Neuronal stem cell (in vitro differentiated cells): ENCODE measurements around the gene LYRM4.

Experiments used
- DNase-seq: peaks from one replicate; pipeline ENCODE4 v3.0.0-alpha.2; 2013; ENCODE audit warnings: low spot score
- H2AFZ ChIP-seq: one replicate; pipeline ENCODE4 v1.6.1; 2013; ENCODE audit warnings: mild to moderate bottlenecking, low read length, inconsistent platforms
- H2AK5ac ChIP-seq: 2 replicates; pipeline ENCODE4 v1.6.1; 2013; ENCODE audit warnings: low read depth, mild to moderate bottlenecking, inconsistent platforms, low read length, moderate library complexity, mixed read lengths
- H2BK120ac ChIP-seq: 2 replicates; pipeline ENCODE4 v1.6.1; 2013; ENCODE audit warnings: low read depth, mild to moderate bottlenecking, inconsistent platforms, low read length, moderate library complexity, mixed read lengths
- H2BK12ac ChIP-seq: one replicate; pipeline ENCODE4 v1.6.1; 2013; ENCODE audit warnings: low read length, inconsistent platforms
- H2BK15ac ChIP-seq: 2 replicates; pipeline ENCODE4 v1.6.1; 2013; ENCODE audit warnings: mild to moderate bottlenecking, low read length, inconsistent platforms, mixed read lengths
- H2BK5ac ChIP-seq: one replicate; pipeline ENCODE4 v1.6.1; 2013; ENCODE audit warnings: inconsistent platforms, mild to moderate bottlenecking, low read length, moderate library complexity
- H3K14ac ChIP-seq: one replicate; pipeline ENCODE4 v1.6.1; 2013; ENCODE audit warnings: low read length, inconsistent platforms
- H3K18ac ChIP-seq: 2 replicates; pipeline ENCODE4 v1.6.1; 2013; ENCODE audit warnings: low read length, inconsistent platforms
- H3K23ac ChIP-seq: 2 replicates; pipeline ENCODE4 v1.6.1; 2013; ENCODE audit warnings: low read depth, mild to moderate bottlenecking, mixed read lengths, low read length, inconsistent platforms; ENCODE audit not compliant: poor library complexity
- H3K27ac ChIP-seq: replicated peaks from 3 replicates; pipeline ENCODE4 v1.5.1; 2013; ENCODE audit warnings: low read length, inconsistent platforms
- H3K27me3 ChIP-seq, 3 experiments: 2 replicates each; pipeline ENCODE4 v1.6.1; 2013; ENCODE audit warnings: low read length in 3 of 3, mild to moderate bottlenecking in 2 of 3, inconsistent platforms in 1 of 3, low read depth in 1 of 3, mixed read lengths in 1 of 3, moderate library complexity in 1 of 3; ENCODE audit not compliant: control insufficient read depth in 3 of 3, insufficient read depth in 3 of 3
- H3K36me3 ChIP-seq, 2 donors: replicated peaks in 1 of 2; 2 replicates each; pipeline ENCODE4 v1.6.1; 2013; ENCODE audit warnings: low read length in 2 of 2; ENCODE audit not compliant: control insufficient read depth in 2 of 2, insufficient read depth in 2 of 2
- H3K4ac ChIP-seq: 2 replicates; pipeline ENCODE4 v1.6.1; 2013; ENCODE audit warnings: inconsistent platforms, mild to moderate bottlenecking, low read length, moderate library complexity
- H3K4me1 ChIP-seq, 2 donors: 1 replicate in 1 of 2; 2 replicates in 1 of 2; pipeline ENCODE4 v1.6.1; 2013; ENCODE audit warnings: low read length in 2 of 2, low read depth in 1 of 2; ENCODE audit not compliant: control insufficient read depth in 2 of 2, insufficient read depth in 1 of 2
- H3K4me2 ChIP-seq: one replicate; pipeline ENCODE4 v1.6.1; 2013; ENCODE audit warnings: mild to moderate bottlenecking, low read length, inconsistent platforms; ENCODE audit not compliant: insufficient read depth, poor library complexity, severe bottlenecking
- H3K4me3 ChIP-seq, 2 donors: 2 replicates each; pipeline ENCODE4 v1.5.1; 2013; ENCODE audit warnings: low read length in 2 of 2, mild to moderate bottlenecking in 2 of 2, inconsistent platforms in 1 of 2, moderate library complexity in 1 of 2
- H3K79me1 ChIP-seq: one replicate; pipeline ENCODE4 v1.6.1; 2013; ENCODE audit warnings: low read depth, mild to moderate bottlenecking, inconsistent platforms, low read length, moderate library complexity
- H3K9ac ChIP-seq: one replicate; pipeline ENCODE4 v1.6.1; 2013; ENCODE audit warnings: mild to moderate bottlenecking, low read depth, low read length, inconsistent platforms; ENCODE audit not compliant: poor library complexity
- H3K9me3 ChIP-seq, 2 donors: replicated peaks in 1 of 2; 2 replicates each; pipeline versions ENCODE3 to v1.6.1; 2013; ENCODE audit warnings: low read length in 2 of 2, mild to moderate bottlenecking in 2 of 2, inconsistent platforms in 1 of 2, low read depth in 1 of 2, mixed read lengths in 1 of 2, moderate library complexity in 1 of 2; ENCODE audit not compliant: control insufficient read depth in 2 of 2, insufficient read depth in 1 of 2
- H4K8ac ChIP-seq: one replicate; pipeline ENCODE4 v1.6.1; 2013; ENCODE audit warnings: low read depth, mild to moderate bottlenecking, inconsistent platforms, low read length, moderate library complexity
- H4K91ac ChIP-seq: one replicate; pipeline ENCODE4 v1.6.1; 2013; ENCODE audit warnings: low read length, low read depth, mild to moderate bottlenecking, inconsistent platforms; ENCODE audit not compliant: poor library complexity
- WGBS, 2 donors: extraction: QIAGEN DNeasy Blood & Tissue Kit; methylation state at CpG; one replicate each; pipeline ENCODE4 v1.1.7; 2013; ENCODE audit warnings: missing lambda C conversion rate in 2 of 2, mixed read lengths in 1 of 2; ENCODE audit not compliant: insufficient read length in 2 of 2, insufficient replicate concordance in 1 of 2; ENCODE audit errors: extremely low coverage in 2 of 2; 5-methylcytosine and 5-hydroxymethylcytosine counted together

LYRM4 gene

DNA sequence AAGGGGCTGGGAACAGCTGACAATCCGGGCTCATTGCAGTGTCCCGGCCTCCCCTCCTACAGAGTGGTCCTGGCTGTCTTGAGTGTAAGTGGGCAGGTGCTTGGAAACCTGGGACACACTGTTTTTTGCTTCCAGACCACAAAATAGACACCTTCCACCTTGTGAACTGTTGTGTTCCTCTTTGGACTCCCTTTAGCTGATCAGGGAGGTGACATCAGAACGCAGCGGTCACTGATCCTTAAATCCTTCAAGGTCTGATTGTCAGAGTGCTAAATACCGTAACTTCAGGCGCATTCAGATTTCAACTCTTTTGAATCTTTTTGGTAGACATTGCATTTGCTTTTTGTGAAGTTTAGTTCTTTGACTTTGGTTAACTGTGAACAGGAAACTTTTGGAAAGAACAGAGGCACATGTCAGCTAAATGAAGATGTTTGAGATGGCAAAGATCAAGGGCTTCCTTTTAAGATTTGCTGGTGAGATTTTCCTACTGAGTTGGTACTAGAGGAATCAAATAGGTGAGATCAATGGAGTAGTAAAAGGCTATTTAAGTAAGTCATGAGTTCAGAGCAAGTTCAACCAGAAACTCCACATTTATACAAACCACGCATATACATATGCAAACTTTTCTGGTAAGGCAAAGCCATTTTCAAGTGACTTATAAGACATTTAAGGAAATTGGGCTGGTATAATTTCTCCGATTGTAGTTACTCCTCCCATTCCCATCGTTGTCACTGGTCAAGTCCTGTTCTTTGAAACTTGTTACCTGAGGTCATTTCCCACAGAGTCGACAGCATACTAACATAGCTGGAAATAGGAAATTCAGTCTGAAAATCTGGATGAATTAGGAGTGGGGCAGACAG, 169.3 kb downstream of the LYRM4 start:
- no peak overlapping the region for H3K27ac ChIP-seq
- no peak overlapping the region for H3K23ac ChIP-seq
- no peak overlapping the region for H3K4me2 ChIP-seq
- H3K4ac ChIP-seq, result no peak overlapping the region
- H2BK12ac ChIP-seq, result no peak overlapping the region
- H4K91ac ChIP-seq, result no peak overlapping the region
- no peak overlapping the region for H2AK5ac ChIP-seq
- WGBS, 2 donors, result no CpG with 5 or more reads among the region's 10 CpGs
- H2BK5ac ChIP-seq, result no peak overlapping the region
- H3K36me3 ChIP-seq, result no peaks in the 10 kb centered on the region
- H2AFZ ChIP-seq, result no peak overlapping the region
- no peak overlapping the region for H2BK120ac ChIP-seq
- H3K27me3 ChIP-seq, result peaks cover 5 to 14% (median 10%) of the 10 kb centered on the region in 3 experiments
- no peak overlapping the region for H3K14ac ChIP-seq
- no peak for DNase-seq
- H4K8ac ChIP-seq, result no peak overlapping the region
- no peak overlapping the region for H3K18ac ChIP-seq
- no peak overlapping the region for H3K9ac ChIP-seq
- H2BK15ac ChIP-seq, result no peak overlapping the region
- no peaks in the 10 kb centered on the region for H3K79me1 ChIP-seq
- peaks cover 0 to 2% of the 10 kb centered on the region in 2 donors for H3K4me1 ChIP-seq
- peaks cover 0 to 5% of the 10 kb centered on the region in 2 donors for H3K9me3 ChIP-seq
- no peak overlapping the region for H3K4me3 ChIP-seq

DNA sequence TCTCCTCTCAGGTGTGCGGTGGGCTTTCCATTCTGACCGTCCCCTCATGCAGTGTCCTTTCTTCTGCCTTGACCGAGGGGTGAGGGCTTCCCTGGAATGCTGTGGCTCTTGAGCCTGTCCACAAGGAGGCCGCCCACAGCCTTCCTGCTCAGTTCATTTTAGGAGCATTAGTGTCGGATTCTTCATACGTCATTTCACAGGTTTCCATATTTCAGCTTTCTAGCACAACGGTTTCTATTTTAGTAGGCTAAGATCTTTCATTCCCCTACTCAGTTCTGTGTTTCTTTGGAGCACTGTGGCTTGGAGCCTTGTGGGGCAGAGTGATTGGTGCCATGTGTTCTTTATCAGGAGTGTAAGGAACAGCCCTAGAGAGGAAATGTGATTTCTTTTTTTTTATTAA, 170.1 kb downstream of the LYRM4 start:
- H3K27ac ChIP-seq, result no peak overlapping the region
- no peaks in the 10 kb centered on the region for H3K79me1 ChIP-seq
- H3K23ac ChIP-seq, result no peak overlapping the region
- no peak overlapping the region for H3K4me2 ChIP-seq
- no peak overlapping the region for H2BK15ac ChIP-seq
- H2AFZ ChIP-seq, result no peak overlapping the region
- H3K14ac ChIP-seq, result no peak overlapping the region
- H2BK5ac ChIP-seq, result no peak overlapping the region
- no peak overlapping the region for H2AK5ac ChIP-seq
- WGBS, 2 donors, result no CpG with 5 or more reads among the region's 7 CpGs
- H4K8ac ChIP-seq, result no peak overlapping the region
- H4K91ac ChIP-seq, result no peak overlapping the region
- DNase-seq, result no peak
- H3K18ac ChIP-seq, result no peak overlapping the region
- no peak overlapping the region for H2BK120ac ChIP-seq
- no peak overlapping the region for H3K9ac ChIP-seq
- H3K4me3 ChIP-seq, result no peak overlapping the region
- H3K27me3 ChIP-seq, result peaks cover 14 to 18% (median 18%) of the 10 kb centered on the region in 3 experiments
- H3K4ac ChIP-seq, result no peak overlapping the region
- peaks cover 0 to 6% of the 10 kb centered on the region in 2 donors for H3K4me1 ChIP-seq
- peaks cover 0 to 5% of the 10 kb centered on the region in 2 donors for H3K9me3 ChIP-seq
- no peaks in the 10 kb centered on the region for H3K36me3 ChIP-seq
- no peak overlapping the region for H2BK12ac ChIP-seq

- Histone ChIP-seq H4K91ac (no peak overlapping the region), H3K4ac (no peak overlapping the region), H3K9ac (no peak overlapping the region), H3K36me3 (no peaks in the 10 kb centered on the region), H3K4me1 (peaks cover 0 to 8% of the 10 kb centered on the region in 2 donors), H3K27me3 (peaks cover 22 to 26% (median 23%) of the 10 kb centered on the region in 3 experiments), H2BK12ac (no peak overlapping the region), H3K18ac (no peak overlapping the region), H3K27ac (no peak overlapping the region), H2BK5ac (no peak overlapping the region), H3K4me2 (no peak overlapping the region), H3K23ac (no peak overlapping the region), H3K79me1 (no peaks in the 10 kb centered on the region), H2BK15ac (no peak overlapping the region), H2BK120ac (no peak overlapping the region), H3K4me3 (no peak overlapping the region), H4K8ac (no peak overlapping the region), H2AFZ (no peak overlapping the region), H2AK5ac (no peak overlapping the region), H3K9me3 (peaks cover 0 to 5% of the 10 kb centered on the region in 2 donors), H3K14ac (no peak overlapping the region)
- no peak for DNase-seq
- WGBS, 2 donors, result no CpG with 5 or more reads among the region's 5 CpGs
These were observed 171.0 kb downstream of the LYRM4 start for GRCh38 chr6:5089481-5090438.

DNA sequence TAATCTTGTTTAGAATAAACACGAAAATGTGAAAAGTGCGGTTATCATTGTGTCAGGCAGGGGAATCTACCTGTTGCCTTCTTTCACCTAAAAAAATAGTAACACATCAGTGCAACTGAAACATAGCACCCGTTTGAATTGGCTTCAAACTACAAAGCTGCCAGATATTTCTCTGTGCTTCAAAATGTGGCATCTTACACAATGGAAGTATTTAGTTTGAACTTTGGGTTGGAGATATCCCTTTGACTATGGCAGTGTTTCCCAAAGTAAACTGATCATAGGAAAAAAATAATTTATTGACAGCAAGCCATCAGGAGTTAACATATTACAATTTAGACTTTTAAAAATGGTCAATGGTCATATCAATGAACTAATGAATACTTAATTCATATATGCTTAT, 172.0 kb downstream of the LYRM4 start:
- Histone ChIP-seq H3K14ac (no peak overlapping the region), H3K18ac (no peak overlapping the region), H3K4me1 (peaks cover 0 to 9% of the 10 kb centered on the region in 2 donors), H2AFZ (no peak overlapping the region), H3K27me3 (peaks cover 31 to 36% (median 32%) of the 10 kb centered on the region in 3 experiments), H3K4ac (no peak overlapping the region), H2BK5ac (no peak overlapping the region), H3K9me3 (peaks cover 0 to 5% of the 10 kb centered on the region in 2 donors), H2BK15ac (no peak overlapping the region), H3K79me1 (no peaks in the 10 kb centered on the region), H2BK12ac (no peak overlapping the region), H3K4me3 (no peak overlapping the region), H3K9ac (no peak overlapping the region), H2AK5ac (no peak overlapping the region), H4K91ac (no peak overlapping the region), H3K4me2 (no peak overlapping the region), H3K23ac (no peak overlapping the region), H3K27ac (no peak overlapping the region), H2BK120ac (no peak overlapping the region), H4K8ac (no peak overlapping the region), H3K36me3 (no peaks in the 10 kb centered on the region)
- no peak for DNase-seq
- no CpG with 5 or more reads among the region's 3 CpGs for WGBS, 2 donors
